Measurements from ENCODE around the gene RGS10. TPM values are rescaled to one million over a fixed set of nuclear protein-coding genes. Genes with fewer than 3 reads are reported as not detected.

Gene RGS10
- total RNA-seq, 1 donor from 2014 or later = 5.6 TPM

DNA sequence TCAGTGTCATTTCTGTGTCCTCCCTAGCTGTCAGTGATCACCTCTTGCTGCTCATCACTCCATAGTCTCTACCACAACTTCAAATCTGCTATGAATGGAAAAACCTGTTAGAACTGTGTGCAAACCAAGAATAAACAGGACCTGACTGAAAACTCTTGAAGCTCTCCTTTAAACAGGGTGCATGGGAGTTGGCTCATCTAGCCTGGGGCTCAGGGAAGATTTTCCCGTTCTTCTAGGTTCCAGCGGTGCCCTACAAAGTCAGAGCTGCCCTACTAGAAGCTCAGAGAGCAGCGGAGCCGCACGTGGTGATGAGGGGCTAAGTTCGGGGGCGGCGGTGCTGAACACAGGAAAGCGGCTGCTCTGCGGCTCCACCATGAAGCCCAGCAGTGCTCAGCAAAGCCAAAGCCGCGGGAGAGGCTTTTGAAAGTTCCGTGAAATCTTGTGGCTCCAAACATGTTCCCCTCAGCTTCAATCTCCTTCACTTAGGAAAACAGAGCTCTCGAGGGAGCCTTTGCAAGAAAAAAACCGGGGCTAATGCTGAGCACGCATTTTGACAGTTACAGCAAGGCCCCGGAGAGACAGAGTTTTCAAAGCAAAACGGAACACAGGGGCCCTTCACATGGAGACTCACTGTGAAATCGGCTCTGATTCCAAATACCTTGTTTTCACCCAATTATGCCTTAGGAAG, 30.5 kb downstream of the RGS10 start:
- no peaks in the 10 kb centered on the region for H3K36me3 ChIP-seq
- H3K27me3 ChIP-seq (ENCODE audit: low read depth) = no peaks in the 10 kb centered on the region
- intact Hi-C loops (cut with micrococcal nuclease) = no loop called here
- no peaks in the 10 kb centered on the region for H3K9me3 ChIP-seq (replicated peaks)
- peaks cover 29% of the 10 kb centered on the region for H3K4me1 ChIP-seq
- no peak overlapping the region for H3K4me3 ChIP-seq
- no peak for DNase-seq
- no peak overlapping the region for H3K27ac ChIP-seq (replicated peaks)
- TF ChIP-seq, protein P1, sequence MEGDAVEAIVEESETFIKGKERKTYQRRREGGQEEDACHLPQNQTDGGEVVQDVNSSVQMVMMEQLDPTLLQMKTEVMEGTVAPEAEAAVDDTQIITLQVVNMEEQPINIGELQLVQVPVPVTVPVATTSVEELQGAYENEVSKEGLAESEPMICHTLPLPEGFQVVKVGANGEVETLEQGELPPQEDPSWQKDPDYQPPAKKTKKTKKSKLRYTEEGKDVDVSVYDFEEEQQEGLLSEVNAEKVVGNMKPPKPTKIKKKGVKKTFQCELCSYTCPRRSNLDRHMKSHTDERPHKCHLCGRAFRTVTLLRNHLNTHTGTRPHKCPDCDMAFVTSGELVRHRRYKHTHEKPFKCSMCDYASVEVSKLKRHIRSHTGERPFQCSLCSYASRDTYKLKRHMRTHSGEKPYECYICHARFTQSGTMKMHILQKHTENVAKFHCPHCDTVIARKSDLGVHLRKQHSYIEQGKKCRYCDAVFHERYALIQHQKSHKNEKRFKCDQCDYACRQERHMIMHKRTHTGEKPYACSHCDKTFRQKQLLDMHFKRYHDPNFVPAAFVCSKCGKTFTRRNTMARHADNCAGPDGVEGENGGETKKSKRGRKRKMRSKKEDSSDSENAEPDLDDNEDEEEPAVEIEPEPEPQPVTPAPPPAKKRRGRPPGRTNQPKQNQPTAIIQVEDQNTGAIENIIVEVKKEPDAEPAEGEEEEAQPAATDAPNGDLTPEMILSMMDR (IDR thresholded peaks at IDR 0.05; ENCODE audit: borderline replicate concordance) = no peak

DNA sequence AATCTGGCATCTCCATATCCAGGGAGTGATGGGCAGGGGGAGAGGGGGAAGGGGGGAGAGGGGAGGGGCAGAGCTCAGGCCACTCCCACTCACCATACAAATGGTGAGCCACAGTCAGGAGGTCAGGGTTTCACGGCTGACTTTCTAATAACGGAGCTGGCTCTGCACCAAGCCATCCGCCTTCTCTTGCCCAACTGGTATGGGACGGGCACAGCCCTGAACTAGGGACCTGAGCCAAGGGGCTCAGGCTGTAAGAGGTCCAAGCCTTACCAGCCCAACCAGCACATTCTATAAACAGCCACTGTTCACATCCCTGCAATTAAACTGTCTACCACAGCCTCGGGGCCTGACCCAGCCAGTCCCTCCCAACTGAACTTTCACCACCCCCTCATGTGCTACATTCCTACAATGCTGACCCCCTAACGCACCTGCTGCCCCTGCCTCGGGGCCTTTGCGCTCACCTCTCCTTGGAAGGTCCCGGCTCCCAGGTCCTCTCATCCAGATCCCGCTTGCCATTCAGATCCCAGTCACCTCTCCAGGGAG, 32.5 kb downstream of the RGS10 start:
- peak; percentile 76 for DNase-seq
- peak overlapping the region; percentile 75 for H3K27ac ChIP-seq (replicated peaks)
- no peaks in the 10 kb centered on the region for H3K36me3 ChIP-seq
- peaks cover 11% of the 10 kb centered on the region for H3K4me1 ChIP-seq
- TF ChIP-seq, protein P1 (IDR thresholded peaks at IDR 0.05; ENCODE audit: borderline replicate concordance) = no peak
- no peaks in the 10 kb centered on the region for H3K9me3 ChIP-seq (replicated peaks)
- no peaks in the 10 kb centered on the region for H3K27me3 ChIP-seq (ENCODE audit: low read depth)
- intact Hi-C loops (cut with micrococcal nuclease) = no loop called here
- no peak overlapping the region for H3K4me3 ChIP-seq

DNA sequence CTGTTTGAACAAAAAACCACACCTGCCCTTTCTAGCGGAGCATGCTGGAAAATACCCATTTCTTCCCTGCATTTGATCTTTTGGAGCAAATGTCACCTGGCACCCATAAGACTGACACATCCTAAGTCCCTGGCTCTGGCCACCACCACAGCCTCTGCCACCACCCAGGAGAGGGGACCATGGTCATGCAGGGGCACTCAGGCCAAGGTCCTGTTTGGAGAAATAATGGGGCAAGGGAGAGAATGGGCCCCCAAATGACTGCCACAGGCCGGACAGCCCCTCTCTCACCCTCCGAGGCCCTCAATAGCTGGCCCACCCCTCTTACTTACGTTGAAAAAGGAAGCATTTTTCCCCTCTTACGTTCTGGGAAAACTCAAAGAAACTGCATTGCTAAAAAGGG, 35.4 kb downstream of the RGS10 start:
- DNase-seq = no peak

DNA sequence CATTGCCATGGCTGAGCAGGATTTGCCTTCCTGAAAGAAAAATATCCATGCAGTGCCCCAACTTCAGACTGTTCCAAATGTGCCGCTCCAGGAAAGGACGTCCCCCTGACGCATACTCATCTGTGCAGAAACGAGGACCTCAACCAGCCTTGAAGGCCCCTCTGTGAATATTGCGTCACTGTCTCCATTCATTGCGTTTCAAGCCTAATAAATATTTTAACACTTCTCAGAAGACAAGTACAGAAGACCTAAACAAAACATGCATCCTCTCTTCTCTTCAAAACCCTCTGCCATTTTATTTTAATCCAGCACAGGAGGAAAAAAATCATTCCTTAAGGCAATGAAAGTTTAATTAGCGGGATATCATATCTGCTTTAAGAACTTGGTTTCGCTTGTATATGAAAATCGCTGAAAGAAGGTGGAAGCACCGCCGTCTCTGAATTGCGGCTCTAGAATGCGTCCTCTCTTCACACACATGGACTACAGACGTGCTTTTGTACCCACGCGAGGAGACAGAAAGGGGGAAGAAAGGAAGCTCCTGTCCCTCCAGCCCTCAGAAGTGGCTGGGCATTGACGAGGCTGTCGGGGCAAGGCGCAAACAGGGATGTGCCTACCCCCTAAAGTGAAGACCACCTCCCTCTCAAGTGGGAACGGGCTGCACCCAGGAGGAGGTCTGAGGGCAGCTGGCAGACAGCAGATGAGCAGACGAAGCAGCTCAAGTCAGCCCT, 36.8 kb downstream of the RGS10 start:
- TF ChIP-seq, protein P1 (IDR thresholded peaks at IDR 0.05; ENCODE audit: borderline replicate concordance) = no peak
- Histone ChIP-seq H3K4me1 (peaks cover 6% of the 10 kb centered on the region), H3K27me3 (ENCODE audit: low read depth) (peaks cover 13% of the 10 kb centered on the region), H3K36me3 (no peaks in the 10 kb centered on the region), H3K4me3 (no peak overlapping the region), H3K9me3 (replicated peaks) (no peaks in the 10 kb centered on the region), H3K27ac (replicated peaks) (no peak overlapping the region)
- intact Hi-C loops (cut with micrococcal nuclease) = no loop called here
- DNase-seq = no peak

More for the DNA sequence above, 35.4 kb downstream of the RGS10 start:
- TF ChIP-seq, protein P1 (IDR thresholded peaks at IDR 0.05; ENCODE audit: borderline replicate concordance) = no peak
- Histone ChIP-seq H3K9me3 (replicated peaks) (no peaks in the 10 kb centered on the region), H3K4me1 (peaks cover 6% of the 10 kb centered on the region), H3K27me3 (ENCODE audit: low read depth) (peaks cover 9% of the 10 kb centered on the region), H3K27ac (replicated peaks) (no peak overlapping the region), H3K36me3 (no peaks in the 10 kb centered on the region), H3K4me3 (no peak overlapping the region)
- intact Hi-C loops (cut with micrococcal nuclease) = no loop called here

DNA sequence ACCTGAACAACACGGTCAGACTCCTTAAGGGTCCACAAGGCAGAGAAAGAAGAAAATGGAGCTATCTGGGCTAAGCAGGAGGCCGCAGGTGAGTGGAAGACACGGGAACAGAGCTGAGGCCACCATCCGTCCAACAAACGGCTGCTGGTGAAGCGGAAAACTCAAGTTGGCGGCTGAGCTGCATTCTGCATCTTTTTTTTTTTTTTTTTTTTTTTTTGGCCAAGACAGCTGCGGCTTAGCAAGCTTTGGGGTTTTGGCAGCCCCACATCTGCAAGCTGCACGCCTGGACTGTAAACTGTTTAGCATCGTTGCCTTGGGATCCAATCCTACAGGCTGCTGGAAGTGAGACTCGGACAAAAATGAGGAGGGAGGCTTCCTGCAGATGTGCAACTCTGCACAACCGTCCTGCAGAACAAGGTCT, 37.4 kb downstream of the RGS10 start:
- TF ChIP-seq, protein P1 (IDR thresholded peaks at IDR 0.05; ENCODE audit: borderline replicate concordance) = no peak
- H3K36me3 ChIP-seq = no peaks in the 10 kb centered on the region
- H3K27me3 ChIP-seq (ENCODE audit: low read depth) = peaks cover 13% of the 10 kb centered on the region
- DNase-seq = no peak
- no peaks in the 10 kb centered on the region for H3K9me3 ChIP-seq (replicated peaks)
- intact Hi-C loops (cut with micrococcal nuclease) = no loop called here
- H3K4me3 ChIP-seq = no peak overlapping the region
- peaks cover 1% of the 10 kb centered on the region for H3K4me1 ChIP-seq
- H3K27ac ChIP-seq (replicated peaks) = no peak overlapping the region

Data from left ventricle myocardium inferior (tissue), 1 donor.